Naive thymus-derived CD8-positive, alpha-beta T cell (primary cell): ENCODE results near the gene ARHGEF18. TPM values are rescaled to one million over a fixed set of nuclear protein-coding genes. Genes with fewer than 3 reads are reported as not detected.

ENCODE experiments used
- ATAC-seq, 2 donors: fragments of 150-1000 bp; cut with Tn5 transposase in 1 of 2; sonication (Bioruptor Pico), chemical (Tn5 transposase) in 1 of 2; 1 replicate in 1 of 2; 2 replicates in 1 of 2; pipeline ENCODE4 v1.10.0; 2021; ENCODE audit warnings: mild to moderate bottlenecking in 2 of 2, moderate library complexity in 2 of 2
- POLR2A ChIA-PET: fragments of 350-600 bp; sonication (Branson Sonifier 250); formaldehyde crosslinking; loops from one replicate; lab custom pipeline; 2021; ENCODE audit warnings: antibody characterized with exemption; lab: Charles Lee
- DNase-seq, 10 donors: peaks; one replicate each; pipeline versions ENCODE4 v3.0.0 to v3.0.0-alpha.2; 2020 to 2022
- H3K27ac Mint-ChIP-seq, 10 donors: one replicate each; pipeline ENCODE4 v1.8.0; 2020 to 2022; ENCODE audit warnings: mild to moderate bottlenecking in 10 of 10, mixed read lengths in 10 of 10, moderate library complexity in 4 of 10, inconsistent platforms in 1 of 10
- H3K27me3 Mint-ChIP-seq, 5 donors: one replicate each; pipeline ENCODE4 v1.8.0; 2021 to 2022; ENCODE audit warnings: mixed read lengths in 5 of 5
- H3K36me3 Mint-ChIP-seq, 3 donors: one replicate each; pipeline ENCODE4 v1.8.0; 2020 to 2022; ENCODE audit warnings: mixed read lengths in 3 of 3, mild to moderate bottlenecking in 2 of 3, inconsistent platforms in 1 of 3
- H3K4me1 Mint-ChIP-seq, 4 donors: one replicate each; pipeline ENCODE4 v1.8.0; 2021 to 2022; ENCODE audit warnings: mixed read lengths in 4 of 4
- H3K4me3 Mint-ChIP-seq, 10 donors: one replicate each; pipeline ENCODE4 v1.8.0; 2020 to 2022; ENCODE audit warnings: mild to moderate bottlenecking in 10 of 10, mixed read lengths in 10 of 10, moderate library complexity in 6 of 10, inconsistent platforms in 1 of 10
- H3K9me3 Mint-ChIP-seq, 9 donors: one replicate each; pipeline ENCODE4 v1.8.0; 2020 to 2022; ENCODE audit warnings: mixed read lengths in 9 of 9, mild to moderate bottlenecking in 3 of 9, inconsistent platforms in 1 of 9, moderate library complexity in 1 of 9
- polyA plus RNA-seq, 3 donors: library from polyadenylated mRNA; unstranded; fragments of 300-500 nt; fragmentation: Illumina TruSeq; gene quantifications; one replicate each; pipeline ENCODE4 v1.2.3, GENCODE V29; 2021
- total RNA-seq, 8 experiments: library from RNA in 2 of 8; stranded (reverse) in 2 of 8; gene quantifications; one replicate each; pipeline ENCODE4 v1.2.3 and lab custom pipeline; 2021 to 2026

ARHGEF18 gene
- total and polyA plus RNA-seq, 5 experiments from 2014 or later = 3.2 to 140 (median 10.6) TPM

DNA sequence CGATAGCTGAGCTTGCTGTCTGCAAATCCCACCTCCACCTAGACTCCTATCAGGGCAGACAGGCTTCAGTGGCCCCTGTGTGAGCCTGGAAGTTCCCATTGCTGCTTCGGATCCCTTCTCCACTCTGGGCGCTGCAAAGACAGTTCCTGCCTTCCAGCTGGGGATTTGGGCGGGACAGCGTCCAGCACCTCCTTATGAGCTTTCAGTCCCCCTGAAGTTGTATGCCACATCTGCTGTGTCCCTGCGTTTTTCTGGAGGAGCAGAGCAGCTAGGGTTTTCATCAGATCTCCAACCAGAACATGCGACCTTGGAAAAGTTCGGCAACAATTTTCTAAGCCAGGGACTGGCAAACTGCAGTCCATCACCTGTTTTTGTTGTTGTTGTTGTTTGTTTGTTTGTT is 38.0 kb downstream of the ARHGEF18 start:
- peaks cover 0 to 95% (median 13%) of the 10 kb centered on the region in 3 donors for H3K36me3 Mint-ChIP-seq

DNA sequence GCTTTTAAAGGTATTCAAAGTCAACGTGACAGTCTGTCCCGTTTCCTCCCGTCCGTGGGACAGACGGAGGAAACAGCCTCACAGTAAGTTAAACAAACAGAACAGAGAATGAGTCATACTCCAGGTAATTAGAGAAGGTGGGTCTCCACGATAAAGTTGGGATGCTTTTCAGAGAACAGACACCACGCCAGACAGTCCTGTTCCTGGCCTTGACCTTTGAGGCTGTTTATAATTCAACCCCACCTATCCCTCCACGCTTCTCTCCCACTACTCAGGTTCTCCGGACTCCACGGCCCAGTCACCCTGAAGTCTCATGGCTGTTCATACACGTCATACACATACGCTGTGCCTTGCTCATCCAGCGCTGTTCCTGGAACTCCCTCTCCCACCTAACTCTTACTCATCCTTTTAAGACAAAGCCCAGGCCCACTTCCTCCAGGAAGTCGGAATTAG is 42.5 kb downstream of the ARHGEF18 start:
- H3K4me1 Mint-ChIP-seq = peaks cover 15 to 48% (median 31%) of the 10 kb centered on the region in 4 donors
- no peak for DNase-seq
- H3K27ac Mint-ChIP-seq = peak overlapping the region in 5 of 10 donors; percentile 31 to 44 (median 43)
- no peaks in the 10 kb centered on the region for H3K27me3 Mint-ChIP-seq
- peaks cover 0 to 75% (median 7%) of the 10 kb centered on the region in 3 donors for H3K36me3 Mint-ChIP-seq
- no peak for ATAC-seq
- H3K9me3 Mint-ChIP-seq = no peaks in the 10 kb centered on the region
- no peak overlapping the region for H3K4me3 Mint-ChIP-seq
- POLR2A ChIA-PET = interaction anchor here (0.7 to 1.0 kb wide), 4 partner anchors 9 to 307 kb away, joined by 3 to 4 read pairs (median 3); no protein-coding TSS in a partner anchor

More for the DNA sequence above, 38.0 kb downstream of the ARHGEF18 start:
- DNase-seq (no peak), ATAC-seq (no peak)
- POLR2A ChIA-PET = interaction anchor here (0.5 to 0.6 kb wide), 2 partner anchors 9 to 60 kb away, joined by 3 read pairs; no protein-coding TSS in a partner anchor
- Mint-ChIP-seq H3K4me1 (peaks cover 6 to 35% (median 12%) of the 10 kb centered on the region in 4 donors), H3K9me3 (no peaks in the 10 kb centered on the region), H3K4me3 (no peak overlapping the region), H3K27me3 (no peaks in the 10 kb centered on the region), H3K27ac (peak overlapping the region in 4 of 10 donors; percentile 5 to 48 (median 24))

DNA sequence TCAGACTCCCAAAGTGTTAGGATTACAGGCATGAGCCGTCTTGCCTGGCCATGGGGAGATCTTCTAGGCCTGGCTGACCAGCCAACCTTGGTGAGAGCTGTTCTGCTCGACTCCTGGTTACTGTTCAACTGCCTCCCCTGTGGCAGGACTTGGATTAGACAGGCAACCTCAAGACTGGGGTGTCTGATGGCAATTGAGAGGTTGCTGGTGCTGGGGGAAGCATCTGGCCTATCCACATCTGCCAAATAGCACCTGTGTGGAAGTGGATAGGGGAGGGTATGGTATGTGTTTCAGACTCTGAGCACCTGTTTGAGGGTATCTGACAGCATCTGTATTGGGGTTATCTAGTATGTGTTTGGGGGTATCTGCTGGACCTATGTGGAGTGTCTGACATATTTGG is 44.7 kb downstream of the ARHGEF18 start:
- ATAC-seq = peak in 1 of 2 donors; percentile 1
- H3K27ac Mint-ChIP-seq = peak overlapping the region in 9 of 10 donors; percentile 45 to 91 (median 76)
- no peaks in the 10 kb centered on the region for H3K9me3 Mint-ChIP-seq
- no peaks in the 10 kb centered on the region for H3K27me3 Mint-ChIP-seq
- H3K4me1 Mint-ChIP-seq = peaks cover 13 to 53% (median 36%) of the 10 kb centered on the region in 4 donors
- POLR2A ChIA-PET = interaction anchor here (0.6 to 5.2 kb wide), 6 partner anchors 14 to 48 kb away, joined by 3 to 40 read pairs (median 4); partner anchors contain the start of gene ARHGEF18
- peaks cover 0 to 66% (median 9%) of the 10 kb centered on the region in 3 donors for H3K36me3 Mint-ChIP-seq
- no peak for DNase-seq
- peak overlapping the region; percentile 16 to 90 (median 62) for H3K4me3 Mint-ChIP-seq

GRCh38 chr19:7393939-7394730 is 45.4 kb downstream of the ARHGEF18 start:
- H3K27ac Mint-ChIP-seq = peak overlapping the region; percentile 67 to 93 (median 88)
- POLR2A ChIA-PET = interaction anchor here (0.6 to 5.2 kb wide), 9 partner anchors 11 to 527 kb away, joined by 3 to 40 read pairs (median 5); partner anchors contain the start of gene ARHGEF18
- no peak for DNase-seq
- H3K4me3 Mint-ChIP-seq = peak overlapping the region; percentile 68 to 93 (median 84)
- H3K36me3 Mint-ChIP-seq = peaks cover 0 to 66% (median 8%) of the 10 kb centered on the region in 3 donors
- no peaks in the 10 kb centered on the region for H3K27me3 Mint-ChIP-seq
- ATAC-seq = no peak
- no peaks in the 10 kb centered on the region for H3K9me3 Mint-ChIP-seq
- H3K4me1 Mint-ChIP-seq = peaks cover 17 to 59% (median 43%) of the 10 kb centered on the region in 4 donors

GRCh38 chr19:7394731-7395359 is 46.1 kb downstream of the ARHGEF18 start:
- Mint-ChIP-seq H3K9me3 (no peaks in the 10 kb centered on the region), H3K4me3 (peak overlapping the region; percentile 80 to 93 (median 84)), H3K27ac (peak overlapping the region in 9 of 10 donors; percentile 53 to 93 (median 88)), H3K4me1 (peaks cover 17 to 60% (median 45%) of the 10 kb centered on the region in 4 donors), H3K36me3 (peaks cover 0 to 66% (median 8%) of the 10 kb centered on the region in 3 donors), H3K27me3 (no peaks in the 10 kb centered on the region)
- POLR2A ChIA-PET = interaction anchor here (0.6 to 5.2 kb wide), 10 partner anchors 11 to 526 kb away, joined by 3 to 40 read pairs (median 4); partner anchors contain the start of gene ARHGEF18
- peak; percentile 86 to 88 for ATAC-seq
- DNase-seq = peak; percentile 80 to 97 (median 92)

- POLR2A ChIA-PET = interaction anchor here (0.6 to 5.2 kb wide), 5 partner anchors 12 to 50 kb away, joined by 3 to 40 read pairs (median 7); partner anchors contain the start of gene ARHGEF18
- H3K27me3 Mint-ChIP-seq = no peaks in the 10 kb centered on the region
- peaks cover 0 to 65% (median 8%) of the 10 kb centered on the region in 3 donors for H3K36me3 Mint-ChIP-seq
- peak overlapping the region; percentile 32 to 91 (median 74) for H3K27ac Mint-ChIP-seq
- no peaks in the 10 kb centered on the region for H3K9me3 Mint-ChIP-seq
- H3K4me3 Mint-ChIP-seq = peak overlapping the region; percentile 65 to 87 (median 80)
- DNase-seq (no peak), ATAC-seq (peak; percentile 20 to 24)
- peaks cover 17 to 65% (median 46%) of the 10 kb centered on the region in 4 donors for H3K4me1 Mint-ChIP-seq
Measured at GRCh38 chr19:7395360-7396066, 46.8 kb downstream of the ARHGEF18 start.

DNA sequence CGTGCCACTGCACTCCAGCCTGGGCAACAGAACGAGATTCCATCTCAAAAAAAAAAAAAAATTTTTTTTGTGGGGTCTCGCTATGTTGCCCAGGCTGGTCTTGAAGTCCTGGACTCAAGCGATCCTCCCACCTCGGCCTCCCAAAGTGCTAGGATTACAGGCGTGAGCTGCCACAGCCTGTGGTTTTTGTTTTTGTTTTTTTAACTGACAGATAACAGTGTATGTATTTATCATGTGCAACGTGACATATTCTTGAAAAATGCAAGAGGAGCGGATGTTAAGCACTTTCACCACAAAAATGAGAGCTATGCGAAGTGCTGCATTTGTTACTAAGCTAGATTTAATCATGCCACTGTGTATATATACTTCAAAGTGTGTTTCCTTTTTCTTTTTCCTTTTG is 49.0 kb downstream of the ARHGEF18 start:
- POLR2A ChIA-PET = interaction anchor here (0.6 to 1.8 kb wide), 4 partner anchors 11 to 326 kb away, joined by 3 to 6 read pairs (median 4); no protein-coding TSS in a partner anchor
- Mint-ChIP-seq H3K4me3 (peak overlapping the region in 3 of 10 donors; percentile 24 to 54 (median 38)), H3K9me3 (no peaks in the 10 kb centered on the region), H3K4me1 (peaks cover 18 to 65% (median 56%) of the 10 kb centered on the region in 4 donors), H3K36me3 (peaks cover 0 to 63% (median 10%) of the 10 kb centered on the region in 3 donors), H3K27ac (peak overlapping the region in 6 of 10 donors; percentile 40 to 68 (median 57)), H3K27me3 (no peaks in the 10 kb centered on the region)
- DNase-seq = no peak
- ATAC-seq = no peak

Other genes starting within 250 kb of the ARHGEF18 start
- 1 to 10 TPM in 1 of 2 experiments, under 1 TPM in 1; 0.60 to 1.4 TPM for gene INSR, start 54.5 kb upstream of the ARHGEF18 start, total RNA-seq
- under 1 TPM in 2 of 3 donors, not detected in 1; 0.14 to 0.30 TPM for gene INSR, start 54.5 kb upstream of the ARHGEF18 start, polyA plus RNA-seq
- gene PEX11G, start 140.1 kb downstream of the ARHGEF18 start, total RNA-seq = 1 to 10 TPM in 1 of 2 experiments, under 1 TPM in 1; 0.88 to 1.1 TPM
- 1 to 10 TPM in 2 of 3 donors, under 1 TPM in 1; 0.68 to 2.7 (median 2.3) TPM for gene PEX11G, start 140.1 kb downstream of the ARHGEF18 start, polyA plus RNA-seq
- 10 to 100 TPM; 10.2 to 10.8 TPM for gene ZNF358, start 167.2 kb downstream of the ARHGEF18 start, total RNA-seq
- 1 to 10 TPM in 2 of 3 donors, under 1 TPM in 1; 0.71 to 2.5 (median 1.7) TPM for gene ZNF358, start 167.2 kb downstream of the ARHGEF18 start, polyA plus RNA-seq
- gene MCOLN1, start 173.7 kb downstream of the ARHGEF18 start, total RNA-seq = 10 to 100 TPM; 13.7 TPM
- 10 to 100 TPM in 1 of 3 donors, 1 to 10 TPM in 2; 6.5 to 10.1 (median 6.6) TPM for gene MCOLN1, start 173.7 kb downstream of the ARHGEF18 start, polyA plus RNA-seq
- gene PNPLA6, start 186.8 kb downstream of the ARHGEF18 start, total RNA-seq = 100 to 1,000 TPM; 114 to 116 TPM
- 10 to 100 TPM in 1 of 3 donors, 1 to 10 TPM in 2; 5.9 to 10.2 (median 7.0) TPM for gene PNPLA6, start 186.8 kb downstream of the ARHGEF18 start, polyA plus RNA-seq
- gene CAMSAP3, start 246.9 kb downstream of the ARHGEF18 start, total RNA-seq = 1 to 10 TPM in 1 of 2 experiments, under 1 TPM in 1; 0.99 to 2.2 TPM
- gene CAMSAP3, start 246.9 kb downstream of the ARHGEF18 start, polyA plus RNA-seq = under 1 TPM in 2 of 3 donors, not detected in 1; 0.20 to 0.58 TPM